SHP77 treated with DMSO at 0.1 percent for 48 hours (cell line): ENCODE results near the gene AP3M1.

Source experiments
- DNase-seq: peaks from one replicate; lab custom pipeline; 2025; lab: John Stamatoyannopoulos, UW

The AP3M1 gene

GRCh38 chr10:74114041-74114448 lies 36.6 kb downstream of the AP3M1 start:
- DNase-seq, result no peak

GRCh38 chr10:74113546-74113945 lies 37.1 kb downstream of the AP3M1 start:
- DNase-seq, result no peak

GRCh38 chr10:74111799-74112198 lies 38.8 kb downstream of the AP3M1 start:
- DNase-seq, result no peak

- no peak for DNase-seq
These were observed 40.5 kb downstream of the AP3M1 start for GRCh38 chr10:74110120-74110519.

GRCh38 chr10:74109452-74109851 lies 41.2 kb downstream of the AP3M1 start:
- DNase-seq, result no peak

GRCh38 chr10:74107391-74107790 lies 43.2 kb downstream of the AP3M1 start:
- no peak for DNase-seq

GRCh38 chr10:74104996-74105395 lies 45.6 kb downstream of the AP3M1 start:
- no peak for DNase-seq

- DNase-seq, result no peak
These were observed 46.1 kb downstream of the AP3M1 start for GRCh38 chr10:74104480-74104879.

GRCh38 chr10:74103560-74104258 lies 46.9 kb downstream of the AP3M1 start:
- DNase-seq, result no peak

- no peak for DNase-seq
These were observed 50.8 kb downstream of the AP3M1 start for GRCh38 chr10:74099836-74100235.

GRCh38 chr10:74099420-74099819 lies 51.2 kb downstream of the AP3M1 start:
- DNase-seq, result no peak

GRCh38 chr10:74097776-74098175 lies 52.9 kb downstream of the AP3M1 start:
- no peak for DNase-seq

GRCh38 chr10:74096777-74097176 lies 53.9 kb downstream of the AP3M1 start:
- no peak for DNase-seq

GRCh38 chr10:74094231-74094630 lies 56.4 kb downstream of the AP3M1 start:
- DNase-seq, result no peak

- no peak for DNase-seq
These were observed 57.0 kb downstream of the AP3M1 start for GRCh38 chr10:74093530-74094164.

- DNase-seq, result no peak
These were observed 58.3 kb downstream of the AP3M1 start for GRCh38 chr10:74092372-74092771.

- no peak for DNase-seq
These were observed 61.9 kb downstream of the AP3M1 start for GRCh38 chr10:74088722-74089121.

GRCh38 chr10:74086317-74086716 lies 64.3 kb downstream of the AP3M1 start:
- no peak for DNase-seq

GRCh38 chr10:74084955-74085354 lies 65.7 kb downstream of the AP3M1 start:
- no peak for DNase-seq

- no peak for DNase-seq
These were observed 67.3 kb downstream of the AP3M1 start for GRCh38 chr10:74083304-74083703.

GRCh38 chr10:74081941-74082718 lies 68.5 kb downstream of the AP3M1 start:
- no peak for DNase-seq

- no peak for DNase-seq
These were observed 69.3 kb downstream of the AP3M1 start for GRCh38 chr10:74081192-74081803.
